ENCODE measurements around the gene SPACA5. TPM values are rescaled to one million over a fixed set of nuclear protein-coding genes. Genes with fewer than 3 reads are reported as not detected.
"Not testable (repeated sequence)": the region's sequence is repeated elsewhere in the genome, so short reads cannot be mapped to it uniquely, and the experiment has no call there.

SPACA5 gene
- polyA plus RNA-seq (2011; rRNA removed) (not detected in 2 replicates), polyA minus RNA-seq (2011; rRNA and poly(A)+ RNA removed) (not detected in 2 replicates)

GRCh38 chrX:48006688-48007087 lies at the start of gene SPACA5:
Gene SPACA5, plus strand, starts transcription at chrX:48006988. Its CDS starts 815 bp downstream, at chrX:48007803.
- H3K27ac ChIP-seq (ENCODE audit: low read depth, low read length); CTCF ChIA-PET; H3K27me3 ChIP-seq (ENCODE audit: control insufficient read depth, insufficient read depth, low read length); H3K9me3 ChIP-seq (ENCODE audit: control insufficient read depth, insufficient read depth, low read length); H3K4me3 ChIP-seq (ENCODE audit: low read depth, low read length); POLR2A ChIA-PET; DNase-seq (ENCODE audit: low read depth, low spot score): not testable (repeated sequence)

- DNase-seq (ENCODE audit: low read depth, low spot score); POLR2A ChIA-PET; CTCF ChIA-PET; H3K9me3 ChIP-seq (ENCODE audit: control insufficient read depth, insufficient read depth, low read length); H3K4me3 ChIP-seq (ENCODE audit: low read depth, low read length); H3K27me3 ChIP-seq (ENCODE audit: control insufficient read depth, insufficient read depth, low read length); H3K27ac ChIP-seq (ENCODE audit: low read depth, low read length): not testable (repeated sequence)
These were observed 48.6 kb upstream of the SPACA5 start for GRCh38 chrX:47958206-47958605.

- no peaks in the 10 kb centered on the region; the same call in 1 of the 2 replicates for H3K9me3 ChIP-seq (ENCODE audit: control insufficient read depth, insufficient read depth, low read length)
- no peaks in the 10 kb centered on the region for H3K27me3 ChIP-seq (ENCODE audit: control insufficient read depth, insufficient read depth, low read length)
- H3K4me3 ChIP-seq (ENCODE audit: low read depth, low read length), result no peak overlapping the region
- no peak overlapping the region for H3K27ac ChIP-seq (ENCODE audit: low read depth, low read length)
- no peak for TF ChIP-seq CTCF (IDR thresholded peaks at IDR 0.05; ENCODE audit: low read depth, low read length)
- ChIA-PET POLR2A (no interaction called here), CTCF (no interaction called here)
- no peak for DNase-seq (ENCODE audit: low read depth, low spot score)
These were observed 47.9 kb upstream of the SPACA5 start for GRCh38 chrX:47958761-47959342.

GRCh38 chrX:47960406-47960805 lies 46.4 kb upstream of the SPACA5 start:
- POLR2A ChIA-PET, result no interaction called here
- TF ChIP-seq CTCF (IDR thresholded peaks at IDR 0.05; ENCODE audit: low read depth, low read length), result no peak

GRCh38 chrX:47961830-47962229 lies 45.0 kb upstream of the SPACA5 start:
- H3K9me3 ChIP-seq (ENCODE audit: control insufficient read depth, insufficient read depth, low read length); DNase-seq (ENCODE audit: low read depth, low spot score); H3K4me3 ChIP-seq (ENCODE audit: low read depth, low read length); POLR2A ChIA-PET; H3K27me3 ChIP-seq (ENCODE audit: control insufficient read depth, insufficient read depth, low read length); H3K27ac ChIP-seq (ENCODE audit: low read depth, low read length); CTCF ChIA-PET: not testable (repeated sequence)

More at GRCh38 chrX:47960406-47960805, 46.4 kb upstream of the SPACA5 start:
- no peak for DNase-seq (ENCODE audit: low read depth, low spot score)
- no peak overlapping the region for H3K4me3 ChIP-seq (ENCODE audit: low read depth, low read length)
- H3K9me3 ChIP-seq (ENCODE audit: control insufficient read depth, insufficient read depth, low read length), result peaks cover 1% of the 10 kb centered on the region; the same call in 1 of the 2 replicates
- CTCF ChIA-PET, result no interaction called here
- no peaks in the 10 kb centered on the region for H3K27me3 ChIP-seq (ENCODE audit: control insufficient read depth, insufficient read depth, low read length)
- no peak overlapping the region for H3K27ac ChIP-seq (ENCODE audit: low read depth, low read length)

GRCh38 chrX:47965526-47965925 lies 41.3 kb upstream of the SPACA5 start:
- H3K9me3 ChIP-seq (ENCODE audit: control insufficient read depth, insufficient read depth, low read length); POLR2A ChIA-PET; H3K27me3 ChIP-seq (ENCODE audit: control insufficient read depth, insufficient read depth, low read length); H3K4me3 ChIP-seq (ENCODE audit: low read depth, low read length); H3K27ac ChIP-seq (ENCODE audit: low read depth, low read length); CTCF ChIA-PET; DNase-seq (ENCODE audit: low read depth, low spot score): not testable (repeated sequence)

- H3K9me3 ChIP-seq (ENCODE audit: control insufficient read depth, insufficient read depth, low read length), result peaks cover 30% of the 10 kb centered on the region; the same call in 1 of the 2 replicates
- no peak for DNase-seq (ENCODE audit: low read depth, low spot score)
- ChIA-PET CTCF (no interaction called here), POLR2A (no interaction called here)
- H3K4me3 ChIP-seq (ENCODE audit: low read depth, low read length), result no peak overlapping the region
- TF ChIP-seq CTCF (IDR thresholded peaks at IDR 0.05; ENCODE audit: low read depth, low read length), result no peak
- H3K27ac ChIP-seq (ENCODE audit: low read depth, low read length), result no peak overlapping the region
- no peaks in the 10 kb centered on the region for H3K27me3 ChIP-seq (ENCODE audit: control insufficient read depth, insufficient read depth, low read length)
These were observed 33.6 kb upstream of the SPACA5 start for GRCh38 chrX:47973235-47973634.

Data from AG04450 (cell line).